Measurements from ENCODE around the gene ZNF66.
"Not testable (repeated sequence)": the region's sequence is repeated elsewhere in the genome, so short reads cannot be mapped to it uniquely, and the experiment has no call there.

The ZNF66 gene

DNA sequence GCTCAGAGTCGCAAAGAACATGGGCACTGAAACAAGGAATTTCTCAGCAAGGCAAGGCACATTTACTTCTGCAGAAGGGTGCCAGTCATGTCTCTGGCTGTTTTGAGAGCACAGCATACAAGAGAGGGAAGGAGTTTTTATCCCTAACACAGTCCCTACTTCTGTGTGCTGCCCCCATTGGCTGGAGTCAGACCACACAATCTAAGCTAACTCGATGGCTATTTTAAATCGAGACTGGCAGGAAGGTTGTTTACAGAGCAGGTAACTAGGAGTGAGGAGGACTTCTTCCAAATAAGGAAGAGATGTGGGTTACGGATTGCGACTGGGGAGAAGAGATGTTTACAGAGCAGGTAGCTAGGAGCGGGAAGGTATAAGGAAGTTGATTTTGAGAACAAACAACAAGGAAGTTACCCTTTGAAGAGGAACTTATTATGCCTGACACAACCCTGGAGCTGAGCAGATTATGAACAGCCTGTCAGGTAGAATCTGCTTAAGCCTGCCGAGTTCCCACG, 6.8 kb upstream of the ZNF66 start:
- H3K4me1 ChIP-seq (ENCODE audit: control insufficient read depth, insufficient read depth, low read length); H3K4me3 ChIP-seq (ENCODE audit: low read depth, low read length); H3K9me3 ChIP-seq (ENCODE audit: control insufficient read depth, insufficient read depth, low read depth, low read length); POLR2A ChIA-PET; CTCF ChIA-PET; H3K27ac ChIP-seq (ENCODE audit: extremely low read depth, low read depth, low read length); H3K36me3 ChIP-seq (ENCODE audit: control insufficient read depth in 2 of 2, insufficient read depth in 1 of 2, low read length in 2 of 2): not testable (repeated sequence)

DNA sequence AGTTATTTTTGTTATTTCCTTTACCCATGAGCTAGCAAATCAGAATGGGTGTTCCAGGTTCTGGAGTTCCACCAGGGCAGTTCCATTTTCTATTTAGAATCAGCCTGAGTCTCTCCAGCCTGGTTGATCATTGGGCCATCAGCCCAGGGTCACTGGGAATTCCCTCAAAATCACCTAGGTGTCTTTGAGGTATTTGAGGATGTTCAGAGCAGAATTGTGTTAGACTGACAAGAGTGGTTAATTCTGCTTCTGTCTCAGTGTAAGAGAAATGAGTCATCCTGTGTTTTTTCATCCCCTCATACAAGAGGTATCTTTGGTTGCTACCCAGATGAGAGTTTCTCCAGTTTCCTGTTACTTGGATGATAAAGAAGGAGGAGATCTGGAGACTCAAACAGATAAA, 11.7 kb downstream of the ZNF66 start:
- H3K4me3 ChIP-seq (ENCODE audit: low read depth, low read length) = no peak overlapping the region
- ChIA-PET POLR2A (no interaction called here), CTCF (no interaction called here)
- H3K36me3 ChIP-seq (ENCODE audit: control insufficient read depth in 2 of 2, insufficient read depth in 1 of 2, low read length in 2 of 2) = peaks cover 0 to 27% of the 10 kb centered on the region in 2 experiments; a peak in 2 of 3 replicates
- no peak for TF ChIP-seq ZNF530 (tag by site-specific recombination; IDR thresholded peaks at IDR 0.05; ENCODE audit: low read depth)
- TF ChIP-seq ZNF133 (tag by site-specific recombination; IDR thresholded peaks at IDR 0.05) = no peak
- TF ChIP-seq ZNF140 (tag by site-specific recombination; IDR thresholded peaks at IDR 0.05) = no peak
- no peak for TF ChIP-seq SP7 (tag by site-specific recombination; IDR thresholded peaks at IDR 0.05)
- TF ChIP-seq, protein P1, sequence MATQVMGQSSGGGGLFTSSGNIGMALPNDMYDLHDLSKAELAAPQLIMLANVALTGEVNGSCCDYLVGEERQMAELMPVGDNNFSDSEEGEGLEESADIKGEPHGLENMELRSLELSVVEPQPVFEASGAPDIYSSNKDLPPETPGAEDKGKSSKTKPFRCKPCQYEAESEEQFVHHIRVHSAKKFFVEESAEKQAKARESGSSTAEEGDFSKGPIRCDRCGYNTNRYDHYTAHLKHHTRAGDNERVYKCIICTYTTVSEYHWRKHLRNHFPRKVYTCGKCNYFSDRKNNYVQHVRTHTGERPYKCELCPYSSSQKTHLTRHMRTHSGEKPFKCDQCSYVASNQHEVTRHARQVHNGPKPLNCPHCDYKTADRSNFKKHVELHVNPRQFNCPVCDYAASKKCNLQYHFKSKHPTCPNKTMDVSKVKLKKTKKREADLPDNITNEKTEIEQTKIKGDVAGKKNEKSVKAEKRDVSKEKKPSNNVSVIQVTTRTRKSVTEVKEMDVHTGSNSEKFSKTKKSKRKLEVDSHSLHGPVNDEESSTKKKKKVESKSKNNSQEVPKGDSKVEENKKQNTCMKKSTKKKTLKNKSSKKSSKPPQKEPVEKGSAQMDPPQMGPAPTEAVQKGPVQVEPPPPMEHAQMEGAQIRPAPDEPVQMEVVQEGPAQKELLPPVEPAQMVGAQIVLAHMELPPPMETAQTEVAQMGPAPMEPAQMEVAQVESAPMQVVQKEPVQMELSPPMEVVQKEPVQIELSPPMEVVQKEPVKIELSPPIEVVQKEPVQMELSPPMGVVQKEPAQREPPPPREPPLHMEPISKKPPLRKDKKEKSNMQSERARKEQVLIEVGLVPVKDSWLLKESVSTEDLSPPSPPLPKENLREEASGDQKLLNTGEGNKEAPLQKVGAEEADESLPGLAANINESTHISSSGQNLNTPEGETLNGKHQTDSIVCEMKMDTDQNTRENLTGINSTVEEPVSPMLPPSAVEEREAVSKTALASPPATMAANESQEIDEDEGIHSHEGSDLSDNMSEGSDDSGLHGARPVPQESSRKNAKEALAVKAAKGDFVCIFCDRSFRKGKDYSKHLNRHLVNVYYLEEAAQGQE (tag by site-specific recombination; IDR thresholded peaks at IDR 0.05) = no peak
- H3K4me1 ChIP-seq (ENCODE audit: control insufficient read depth, insufficient read depth, low read length) = no peaks in the 10 kb centered on the region
- no peak overlapping the region for H3K27ac ChIP-seq (ENCODE audit: extremely low read depth, low read depth, low read length)
- H3K9me3 ChIP-seq (ENCODE audit: control insufficient read depth, insufficient read depth, low read depth, low read length) = no peaks in the 10 kb centered on the region

DNA sequence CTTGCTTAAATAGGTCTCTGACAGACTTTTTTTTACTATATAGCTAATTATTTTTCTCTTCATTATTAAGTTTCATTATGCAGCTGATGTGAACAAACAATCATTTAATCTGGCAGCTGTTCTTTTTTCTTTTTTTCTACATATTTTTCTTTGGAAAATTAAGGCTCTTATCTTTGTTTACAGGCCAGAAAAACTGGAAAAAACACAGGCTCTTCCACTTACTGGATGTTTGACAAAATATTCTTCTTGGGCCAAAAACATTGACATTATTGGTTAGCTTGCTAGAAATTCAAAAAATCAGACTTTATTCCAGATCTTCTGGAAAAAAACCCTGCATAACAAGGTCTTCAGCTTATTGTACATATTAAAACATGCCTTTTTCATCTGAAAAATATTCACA, 15.7 kb downstream of the ZNF66 start:
- TF ChIP-seq EGR2 (tag by site-specific recombination; IDR thresholded peaks at IDR 0.05; ENCODE audit: low read depth) (no peak), ZNF292 (tag by site-specific recombination; IDR thresholded peaks at IDR 0.05; ENCODE audit: borderline replicate concordance, low read depth) (no peak), FEZF1 (tag by site-specific recombination; IDR thresholded peaks at IDR 0.05) (no peak), ZNF521 (tag by site-specific recombination; IDR thresholded peaks at IDR 0.05) (no peak), BCL11B (tag by site-specific recombination; IDR thresholded peaks at IDR 0.05; ENCODE audit: low read depth) (no peak), ZNF221 (tag by site-specific recombination; IDR thresholded peaks at IDR 0.05; ENCODE audit: borderline replicate concordance) (no peak), ZNF184 (tag by site-specific recombination; IDR thresholded peaks at IDR 0.05) (no peak), ZNF266 (tag by site-specific recombination; IDR thresholded peaks at IDR 0.05; ENCODE audit: low read depth) (no peak)
- TF ChIP-seq, protein P2, sequence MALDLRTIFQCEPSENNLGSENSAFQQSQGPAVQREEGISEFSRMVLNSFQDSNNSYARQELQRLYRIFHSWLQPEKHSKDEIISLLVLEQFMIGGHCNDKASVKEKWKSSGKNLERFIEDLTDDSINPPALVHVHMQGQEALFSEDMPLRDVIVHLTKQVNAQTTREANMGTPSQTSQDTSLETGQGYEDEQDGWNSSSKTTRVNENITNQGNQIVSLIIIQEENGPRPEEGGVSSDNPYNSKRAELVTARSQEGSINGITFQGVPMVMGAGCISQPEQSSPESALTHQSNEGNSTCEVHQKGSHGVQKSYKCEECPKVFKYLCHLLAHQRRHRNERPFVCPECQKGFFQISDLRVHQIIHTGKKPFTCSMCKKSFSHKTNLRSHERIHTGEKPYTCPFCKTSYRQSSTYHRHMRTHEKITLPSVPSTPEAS (tag by site-specific recombination; IDR thresholded peaks at IDR 0.05) = no peak
- TF ChIP-seq, protein P3, sequence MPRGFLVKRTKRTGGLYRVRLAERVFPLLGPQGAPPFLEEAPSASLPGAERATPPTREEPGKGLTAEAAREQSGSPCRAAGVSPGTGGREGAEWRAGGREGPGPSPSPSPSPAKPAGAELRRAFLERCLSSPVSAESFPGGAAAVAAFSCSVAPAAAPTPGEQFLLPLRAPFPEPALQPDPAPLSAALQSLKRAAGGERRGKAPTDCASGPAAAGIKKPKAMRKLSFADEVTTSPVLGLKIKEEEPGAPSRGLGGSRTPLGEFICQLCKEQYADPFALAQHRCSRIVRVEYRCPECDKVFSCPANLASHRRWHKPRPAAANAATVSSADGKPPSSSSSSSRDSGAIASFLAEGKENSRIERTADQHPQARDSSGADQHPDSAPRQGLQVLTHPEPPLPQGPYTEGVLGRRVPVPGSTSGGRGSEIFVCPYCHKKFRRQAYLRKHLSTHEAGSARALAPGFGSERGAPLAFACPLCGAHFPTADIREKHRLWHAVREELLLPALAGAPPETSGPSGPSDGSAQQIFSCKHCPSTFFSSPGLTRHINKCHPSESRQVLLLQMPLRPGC (tag by site-specific recombination; IDR thresholded peaks at IDR 0.05) = no peak
- Histone ChIP-seq H3K27ac (ENCODE audit: extremely low read depth, low read depth, low read length) (no peak overlapping the region), H3K4me1 (ENCODE audit: control insufficient read depth, insufficient read depth, low read length) (no peaks in the 10 kb centered on the region), H3K9me3 (ENCODE audit: control insufficient read depth, insufficient read depth, low read depth, low read length) (no peaks in the 10 kb centered on the region), H3K36me3 (ENCODE audit: control insufficient read depth in 2 of 2, insufficient read depth in 1 of 2, low read length in 2 of 2) (peaks cover 0 to 26% of the 10 kb centered on the region in 2 experiments; a peak in 2 of 3 replicates), H3K4me3 (ENCODE audit: low read depth, low read length) (no peak overlapping the region)
- ChIA-PET POLR2A (no interaction called here), CTCF (interaction anchor here (0.7 kb wide), 1 partner anchor 15 kb away, joined by 4 read pairs; no protein-coding TSS in a partner anchor)

All from HEK293 (cell line).